GM21526 (cell line): ENCODE data around the gene GPR21.

Experiments
- ATAC-seq: cut with Tn5 transposase; IDR thresholded peaks from one replicate; pipeline ENCODE4 v1.9.1; 2021; ENCODE audit warnings: moderate library complexity; ENCODE audit not compliant: unreplicated experiment, low FRiP score

Gene GPR21

DNA sequence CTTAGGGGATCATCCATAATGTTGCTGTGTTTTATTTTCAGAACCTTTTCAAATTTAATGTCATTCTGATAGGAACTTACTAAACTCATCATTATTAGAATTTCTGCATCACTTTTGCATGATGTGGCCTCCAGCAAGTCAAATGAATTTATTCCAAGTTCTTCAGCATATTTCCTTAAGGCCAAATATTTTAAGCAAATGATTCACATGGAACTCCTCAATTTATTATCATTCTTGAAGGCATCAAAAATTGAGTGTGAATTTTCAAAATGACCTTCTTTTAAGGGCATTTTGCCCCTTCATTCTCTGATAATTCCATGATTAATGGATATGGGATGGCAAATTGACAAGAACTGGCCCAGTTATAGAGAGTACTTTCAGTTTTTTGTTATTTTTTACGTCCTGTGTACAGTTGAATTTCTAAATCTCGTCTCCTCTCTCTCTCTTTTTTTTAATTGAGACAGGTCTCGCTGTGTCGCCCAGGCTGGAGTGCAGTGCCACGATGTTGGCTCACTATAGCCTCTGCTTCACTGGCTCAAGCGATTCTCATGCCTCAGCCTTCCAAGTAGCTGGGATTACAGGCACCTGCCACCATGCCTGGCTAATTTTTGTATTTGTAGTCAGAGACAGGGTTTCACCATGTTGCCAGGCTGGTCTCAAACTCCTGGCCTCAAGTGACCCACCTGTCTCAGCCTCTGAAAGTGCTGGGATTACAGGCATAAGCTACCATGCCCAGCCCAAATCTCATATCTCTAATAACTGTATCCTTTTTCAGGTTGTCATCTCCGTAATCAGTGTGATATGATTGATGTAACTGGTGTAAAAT, 29.1 kb downstream of the GPR21 start:
- no peak for ATAC-seq

DNA sequence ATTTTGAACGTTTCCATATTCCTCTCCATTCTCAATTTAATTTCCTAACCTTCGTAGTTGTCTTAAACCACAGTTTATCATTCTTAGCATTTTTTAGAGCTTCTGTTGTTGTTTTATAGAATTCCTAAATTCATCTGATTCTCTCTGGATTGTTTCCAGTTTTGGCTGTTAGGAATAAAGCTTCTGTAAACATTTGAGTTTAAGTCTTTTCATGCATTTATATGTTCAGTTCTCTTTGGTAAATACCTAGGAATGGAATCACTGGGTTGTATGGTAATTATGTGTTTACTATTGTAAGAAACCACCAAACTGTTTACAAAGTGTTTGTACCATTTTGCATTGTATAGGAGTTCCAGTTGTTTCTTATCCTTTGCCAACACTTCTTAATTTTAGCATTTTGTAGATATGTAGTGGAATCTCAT, 29.7 kb downstream of the GPR21 start:
- ATAC-seq: no peak

GRCh38 chr9:123063896-123064295, 30.4 kb downstream of the GPR21 start:
- ATAC-seq: no peak

DNA sequence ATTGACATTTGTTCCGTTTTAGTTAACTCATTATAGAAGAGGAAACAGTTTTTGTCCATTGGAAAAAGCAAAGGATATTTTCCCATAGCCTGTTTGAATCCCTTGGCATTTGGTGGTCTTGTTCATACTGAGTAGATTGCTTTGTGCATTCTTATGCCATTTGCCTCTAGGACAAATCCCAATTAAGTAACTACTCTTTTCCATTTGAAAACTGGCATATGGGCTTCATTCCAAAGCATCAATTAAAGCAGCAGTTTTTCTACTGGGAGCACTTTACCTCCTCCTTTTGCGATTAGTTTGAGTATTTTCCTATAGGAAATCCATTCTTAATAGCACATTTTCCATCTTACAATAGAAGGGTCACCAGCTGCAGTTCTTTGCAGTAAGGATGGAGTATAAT, 31.2 kb downstream of the GPR21 start:
- ATAC-seq: no peak

- no peak for ATAC-seq
Observed at GRCh38 chr9:123065196-123065595, 31.7 kb downstream of the GPR21 start.

GRCh38 chr9:123067136-123067535, 33.7 kb downstream of the GPR21 start:
- ATAC-seq: no peak

DNA sequence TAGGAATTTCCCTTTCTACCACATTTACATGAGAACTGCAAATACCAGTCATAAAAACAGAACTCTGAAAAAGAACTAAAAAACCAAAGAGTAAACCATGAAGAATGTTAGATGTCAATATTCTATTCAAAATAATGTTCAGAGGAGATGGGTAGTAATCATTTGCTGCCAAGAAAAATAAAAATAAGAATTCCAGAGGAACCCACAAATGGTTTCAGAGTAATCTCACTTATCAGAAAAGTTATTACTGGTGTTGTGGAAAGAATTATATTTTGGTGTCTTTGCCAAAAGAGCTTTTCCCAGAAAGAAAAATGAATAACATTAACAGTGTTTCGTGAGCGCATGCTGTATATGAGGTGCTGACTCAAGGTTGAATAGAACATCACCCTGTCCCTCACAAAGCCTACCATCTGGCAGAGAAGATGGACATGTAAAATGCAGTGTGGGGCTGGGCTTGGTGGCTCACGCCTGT, 35.6 kb downstream of the GPR21 start:
- no peak for ATAC-seq

GRCh38 chr9:123070198-123070597, 36.7 kb downstream of the GPR21 start:
- ATAC-seq: no peak

DNA sequence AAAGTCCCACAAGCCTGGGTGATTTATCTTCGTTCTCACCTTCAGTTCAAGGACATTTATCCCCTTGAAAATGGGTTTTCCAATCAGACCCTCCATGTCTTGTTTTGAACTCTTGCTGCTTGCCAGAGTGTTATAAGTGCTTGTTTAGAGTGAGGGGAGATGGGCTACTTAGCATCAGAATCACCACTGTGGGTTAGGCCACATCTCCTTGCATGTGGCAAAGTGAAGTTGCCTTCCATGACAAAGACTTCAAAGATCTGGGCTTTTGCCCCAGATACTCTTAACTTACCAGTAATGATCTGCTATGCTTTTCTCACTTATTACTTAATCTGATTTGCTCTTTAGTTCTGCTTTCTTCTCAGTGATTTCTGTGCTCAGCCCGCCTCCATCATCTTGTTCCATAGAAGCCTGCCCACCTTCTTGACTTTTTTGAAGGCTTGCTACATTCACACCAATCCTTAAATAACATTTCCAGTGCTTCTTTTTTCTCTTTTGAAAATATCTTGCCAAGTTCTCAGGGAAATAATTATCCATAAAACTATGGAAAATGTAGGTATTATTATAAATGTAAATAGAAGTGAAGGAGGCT, 39.0 kb downstream of the GPR21 start:
- no peak for ATAC-seq

DNA sequence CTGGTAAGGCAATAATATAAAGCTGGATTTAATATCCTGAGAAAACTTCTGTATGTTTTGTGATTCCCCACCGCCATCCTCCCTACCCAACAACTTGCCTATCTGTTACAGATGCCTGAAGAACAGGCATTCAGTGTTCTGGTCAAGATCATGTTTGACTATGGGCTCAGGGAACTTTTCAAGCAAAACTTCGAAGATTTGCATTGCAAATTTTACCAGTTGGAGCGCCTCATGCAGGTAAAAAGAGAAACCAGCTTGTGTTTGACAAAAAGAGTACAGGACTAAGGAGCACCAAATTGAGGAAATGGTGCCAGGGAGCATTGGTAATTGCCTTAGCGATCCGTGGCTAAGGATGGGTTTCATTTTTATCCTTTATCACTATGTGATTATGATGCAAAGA, 40.0 kb downstream of the GPR21 start:
- ATAC-seq: no peak

GRCh38 chr9:123073991-123074422, 40.5 kb downstream of the GPR21 start:
- no peak for ATAC-seq

GRCh38 chr9:123074628-123075027, 41.2 kb downstream of the GPR21 start:
- ATAC-seq: no peak

DNA sequence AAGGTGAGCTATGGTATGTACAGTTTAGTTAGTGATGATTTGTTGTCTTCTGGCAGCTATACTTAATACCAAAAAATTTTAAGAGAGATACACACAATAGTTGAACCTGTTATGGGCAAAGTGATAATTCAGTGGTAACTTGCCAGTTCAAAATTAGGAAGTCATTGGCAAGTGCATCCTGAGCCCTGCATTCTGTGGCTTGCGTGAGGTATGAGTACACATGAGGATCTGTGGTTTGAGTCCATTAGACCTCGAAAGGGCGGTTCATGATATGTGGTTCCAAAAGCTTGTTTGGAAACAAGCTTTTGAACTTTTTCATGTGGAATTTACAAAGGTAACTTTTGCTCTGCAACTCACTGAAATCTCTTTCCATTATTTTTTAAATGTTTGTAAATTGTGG, 47.0 kb downstream of the GPR21 start:
- ATAC-seq: no peak

- ATAC-seq: no peak
Observed at GRCh38 chr9:123081824-123082223, 48.4 kb downstream of the GPR21 start.

DNA sequence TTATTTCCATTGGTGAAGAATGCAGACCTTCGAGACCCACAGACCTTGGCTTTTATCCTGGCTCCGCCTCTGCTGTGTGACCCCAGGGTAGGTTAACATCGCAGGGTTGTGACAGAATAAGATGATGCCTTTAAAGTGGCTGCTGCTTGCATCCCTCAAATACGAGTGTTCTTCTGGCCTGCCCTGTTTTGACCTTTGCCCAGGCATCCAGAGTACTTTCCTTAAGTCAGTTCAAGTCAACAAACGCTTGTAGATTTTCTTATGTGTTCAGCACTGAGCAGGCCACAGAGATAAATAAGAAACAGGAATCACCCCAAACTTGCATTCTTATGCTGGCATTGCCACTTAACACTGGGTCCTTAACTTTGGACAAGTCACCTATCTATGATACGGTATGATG, 50.2 kb downstream of the GPR21 start:
- no peak for ATAC-seq

DNA sequence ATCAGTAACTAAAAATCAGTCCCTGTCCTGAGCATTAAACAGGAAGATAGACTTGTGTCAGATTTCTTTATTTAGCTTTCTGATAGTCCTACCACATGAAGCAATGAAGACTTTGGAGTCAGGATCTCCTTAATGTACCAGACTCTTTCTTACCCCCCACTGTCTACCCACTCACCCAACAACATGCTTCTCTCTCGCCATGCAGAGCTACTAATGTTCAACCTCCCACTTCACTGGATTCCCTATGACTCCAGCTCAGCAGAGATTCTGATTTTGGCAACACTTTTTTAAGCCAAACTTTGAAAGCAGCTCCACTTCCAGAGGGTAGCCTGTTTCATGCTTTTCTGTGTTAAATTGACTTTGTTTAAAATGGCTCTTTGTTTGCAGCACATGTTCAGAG, 50.8 kb downstream of the GPR21 start:
- ATAC-seq: no peak
